Endodermal cell (in vitro differentiated cells): ENCODE measurements around the gene CACNA1A. TPM values are rescaled to one million over a fixed set of nuclear protein-coding genes. Genes with fewer than 3 reads are reported as not detected.

Experiments
- DNase-seq: peaks from one replicate; pipeline ENCODE4 v3.0.0-alpha.2; 2017
- H3K27ac ChIP-seq: 2 replicates; pipeline ENCODE4 v1.5.1; 2013; ENCODE audit warnings: mild to moderate bottlenecking, low read depth, low read length, moderate library complexity
- H3K27me3 ChIP-seq: 2 replicates; pipeline ENCODE4 v1.6.1; 2013; ENCODE audit warnings: mild to moderate bottlenecking, low read length, moderate library complexity; ENCODE audit not compliant: insufficient read depth, control insufficient read depth, poor library complexity, severe bottlenecking
- H3K36me3 ChIP-seq: 2 replicates; pipeline ENCODE4 v1.7.0; 2013; ENCODE audit warnings: mild to moderate bottlenecking, low read length, moderate library complexity; ENCODE audit not compliant: control insufficient read depth, insufficient read depth
- H3K4me1 ChIP-seq: one replicate; pipeline ENCODE4 v1.7.0; 2013; ENCODE audit warnings: low read length; ENCODE audit not compliant: control insufficient read depth, insufficient read depth
- H3K4me3 ChIP-seq: 2 replicates; pipeline ENCODE4 v1.5.1; 2013; ENCODE audit warnings: mild to moderate bottlenecking, low read length, moderate library complexity
- H3K9ac ChIP-seq: 2 replicates; pipeline ENCODE4 v1.6.1; 2013; ENCODE audit warnings: mild to moderate bottlenecking, low read length, moderate library complexity; ENCODE audit not compliant: poor library complexity, severe bottlenecking; ENCODE audit errors: extremely low read depth
- H3K9me3 ChIP-seq: 2 replicates; pipeline ENCODE4 v1.6.1; 2013; ENCODE audit warnings: mild to moderate bottlenecking, low read length, moderate library complexity; ENCODE audit not compliant: control insufficient read depth
- H3K27ac Mint-ChIP-seq: 2 replicates; pipeline ENCODE4 v1.8.0; 2020; ENCODE audit warnings: mixed read lengths
- H3K27me3 Mint-ChIP-seq: 2 replicates; pipeline ENCODE4 v1.8.0; 2021; ENCODE audit warnings: mild to moderate bottlenecking, mixed read lengths; ENCODE audit not compliant: insufficient read depth
- H3K36me3 Mint-ChIP-seq: 2 replicates; pipeline ENCODE4 v1.8.0; 2020; ENCODE audit warnings: low read depth, mixed read lengths
- H3K4me1 Mint-ChIP-seq: 2 replicates; pipeline ENCODE4 v1.8.0; 2020; ENCODE audit warnings: mixed read lengths
- H3K4me3 Mint-ChIP-seq: 2 replicates; pipeline ENCODE4 v1.8.0; 2020; ENCODE audit warnings: mild to moderate bottlenecking, moderate library complexity, mixed read lengths
- H3K9me3 Mint-ChIP-seq: 2 replicates; pipeline ENCODE4 v1.8.0; 2020; ENCODE audit warnings: mild to moderate bottlenecking, mixed read lengths
- WGBS, 2 experiments: methylation state at CpG; one replicate each; pipeline versions ENCODE4 v1.1.5 to v1.1.7; 2013; ENCODE audit warnings: missing lambda C conversion rate in 2 of 2, mixed read lengths in 1 of 2; ENCODE audit not compliant: insufficient coverage in 1 of 2, insufficient read length in 1 of 2; 5-methylcytosine and 5-hydroxymethylcytosine counted together
- total RNA-seq, 2 donors: library from RNA; stranded (reverse); fragmentation: NEBNext Ultra II Directional in 1 of 2; extraction: Animal tissue kit (Norgen Biotek cat#: 25700) in 1 of 2; gene quantifications; 2 replicates in 1 of 2; 3 replicates in 1 of 2; pipeline ENCODE4 v1.2.1, GENCODE V29; 2021
- TF ChIP-seq, protein P1 (sequence below): fragments of 200-600 bp; sonication (generic); conservative IDR thresholded peaks from 2 replicates; pipeline ENCODE4 v1.5.0; 2021; ENCODE audit warnings: antibody characterized with exemption, mild to moderate bottlenecking

Gene CACNA1A
- total RNA-seq, 2 donors from 2014 or later = 8.0 to 10.6 TPM

DNA sequence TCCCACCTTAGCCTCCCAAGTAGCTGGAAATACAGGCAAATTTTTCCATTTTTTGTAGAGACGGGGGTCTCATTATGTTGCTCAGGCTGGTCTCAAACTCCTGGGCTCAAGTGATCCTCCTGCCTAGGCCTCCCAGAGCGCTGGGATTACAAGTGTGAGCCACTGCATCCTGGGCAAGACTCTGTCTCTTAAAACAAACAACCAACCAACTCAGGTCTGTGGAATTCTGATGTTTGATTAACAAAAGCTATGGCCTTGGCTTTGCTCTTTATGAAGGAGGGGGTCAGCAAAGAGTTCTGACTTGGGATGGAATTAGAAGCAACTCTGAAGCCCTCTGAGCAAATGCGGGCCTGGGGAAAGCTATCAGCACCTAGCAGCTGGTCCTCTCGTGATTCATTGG lies 238.4 kb downstream of the CACNA1A start:
- Histone ChIP-seq H3K27ac (no peak overlapping the region), H3K9ac (no peak overlapping the region), H3K27me3 (no peaks in the 10 kb centered on the region), H3K9me3 (peaks cover 5% of the 10 kb centered on the region), H3K4me1 (no peaks in the 10 kb centered on the region), H3K36me3 (no peaks in the 10 kb centered on the region), H3K4me3 (no peak overlapping the region)
- WGBS, 2 experiments = 90% methylated on average over 4 of the region's 4 CpGs
- Mint-ChIP-seq H3K4me1 (peaks cover 8% of the 10 kb centered on the region), H3K9me3 (peaks cover 21% of the 10 kb centered on the region), H3K27me3 (peaks cover 2% of the 10 kb centered on the region), H3K36me3 (peaks cover 2% of the 10 kb centered on the region), H3K4me3 (no peak overlapping the region), H3K27ac (no peak overlapping the region)
- DNase-seq = no peak
- TF ChIP-seq, protein P1, sequence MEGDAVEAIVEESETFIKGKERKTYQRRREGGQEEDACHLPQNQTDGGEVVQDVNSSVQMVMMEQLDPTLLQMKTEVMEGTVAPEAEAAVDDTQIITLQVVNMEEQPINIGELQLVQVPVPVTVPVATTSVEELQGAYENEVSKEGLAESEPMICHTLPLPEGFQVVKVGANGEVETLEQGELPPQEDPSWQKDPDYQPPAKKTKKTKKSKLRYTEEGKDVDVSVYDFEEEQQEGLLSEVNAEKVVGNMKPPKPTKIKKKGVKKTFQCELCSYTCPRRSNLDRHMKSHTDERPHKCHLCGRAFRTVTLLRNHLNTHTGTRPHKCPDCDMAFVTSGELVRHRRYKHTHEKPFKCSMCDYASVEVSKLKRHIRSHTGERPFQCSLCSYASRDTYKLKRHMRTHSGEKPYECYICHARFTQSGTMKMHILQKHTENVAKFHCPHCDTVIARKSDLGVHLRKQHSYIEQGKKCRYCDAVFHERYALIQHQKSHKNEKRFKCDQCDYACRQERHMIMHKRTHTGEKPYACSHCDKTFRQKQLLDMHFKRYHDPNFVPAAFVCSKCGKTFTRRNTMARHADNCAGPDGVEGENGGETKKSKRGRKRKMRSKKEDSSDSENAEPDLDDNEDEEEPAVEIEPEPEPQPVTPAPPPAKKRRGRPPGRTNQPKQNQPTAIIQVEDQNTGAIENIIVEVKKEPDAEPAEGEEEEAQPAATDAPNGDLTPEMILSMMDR = no peak

DNA sequence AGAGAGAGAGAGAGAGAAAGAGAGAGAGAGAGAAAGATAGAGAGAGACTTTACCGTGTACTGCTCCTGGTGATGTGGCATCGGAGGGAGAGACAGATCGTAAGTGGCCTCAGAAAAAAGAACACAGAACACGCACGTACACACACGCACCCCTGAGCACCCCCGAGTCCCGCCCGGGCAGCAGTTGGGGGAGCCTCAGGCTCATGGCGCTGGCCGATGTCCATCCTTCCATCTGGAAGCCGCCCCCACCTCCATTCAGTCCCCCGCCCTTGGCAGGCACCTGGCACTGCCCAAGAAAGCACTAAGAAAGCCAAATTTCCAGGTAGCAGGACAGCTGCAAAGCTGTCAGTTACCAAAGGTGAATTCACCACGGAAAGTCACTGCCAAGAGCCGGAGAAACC lies 239.1 kb downstream of the CACNA1A start:
- peaks cover 2% of the 10 kb centered on the region for H3K36me3 Mint-ChIP-seq
- no peak overlapping the region for H3K27ac Mint-ChIP-seq
- no peaks in the 10 kb centered on the region for H3K27me3 ChIP-seq
- DNase-seq = no peak
- H3K36me3 ChIP-seq = no peaks in the 10 kb centered on the region
- peaks cover 5% of the 10 kb centered on the region for H3K9me3 ChIP-seq
- peaks cover 2% of the 10 kb centered on the region for H3K27me3 Mint-ChIP-seq
- H3K4me1 Mint-ChIP-seq = peaks cover 8% of the 10 kb centered on the region
- H3K4me3 Mint-ChIP-seq = no peak overlapping the region
- no peaks in the 10 kb centered on the region for H3K4me1 ChIP-seq
- WGBS, 2 experiments = 93 to 95% methylated on average over 14 to 15 of the region's 15 CpGs
- H3K9ac ChIP-seq = no peak overlapping the region
- H3K4me3 ChIP-seq = no peak overlapping the region
- no peak overlapping the region for H3K27ac ChIP-seq
- TF ChIP-seq, protein P1 = no peak
- peaks cover 16% of the 10 kb centered on the region for H3K9me3 Mint-ChIP-seq

DNA sequence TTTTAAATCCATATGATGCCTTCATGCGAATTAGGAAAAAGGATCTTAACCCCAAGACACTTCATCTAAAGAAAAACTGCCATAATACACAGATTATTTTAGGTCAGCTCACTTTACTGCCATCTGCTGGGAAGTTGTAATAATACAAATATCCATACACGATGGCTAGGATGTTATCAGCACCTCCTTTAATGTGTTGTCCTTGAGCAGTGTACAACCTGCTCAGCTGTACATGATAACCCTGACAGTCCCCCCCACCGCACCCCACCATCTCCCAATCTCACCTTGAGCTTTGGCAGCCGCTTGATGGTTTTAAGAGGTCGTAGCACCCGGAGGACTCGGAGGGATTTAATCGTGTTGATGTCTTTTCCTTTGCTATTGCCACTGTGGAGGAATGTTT lies 243.8 kb downstream of the CACNA1A start:
- no peaks in the 10 kb centered on the region for H3K9me3 ChIP-seq
- H3K4me3 ChIP-seq = no peak overlapping the region
- H3K27ac ChIP-seq = no peak overlapping the region
- no peaks in the 10 kb centered on the region for H3K36me3 ChIP-seq
- no peak overlapping the region for H3K9ac ChIP-seq
- TF ChIP-seq, protein P1 = peak; percentile 70
- no peaks in the 10 kb centered on the region for H3K4me1 ChIP-seq
- Mint-ChIP-seq H3K4me3 (no peak overlapping the region), H3K27me3 (no peaks in the 10 kb centered on the region), H3K36me3 (peaks cover under 1% of the 10 kb centered on the region), H3K4me1 (peaks cover 8% of the 10 kb centered on the region), H3K27ac (no peak overlapping the region), H3K9me3 (peaks cover under 1% of the 10 kb centered on the region)
- no peak for DNase-seq
- WGBS, 2 experiments = 52 to 75% methylated on average over 4 to 8 of the region's 8 CpGs
- no peaks in the 10 kb centered on the region for H3K27me3 ChIP-seq
